Body of pancreas (tissue), 4 donors: ENCODE measurements around the gene NBL1.

ENCODE experiments used
- POLR2A ChIP-seq, 3 donors: fragments of 450-650 bp; IDR thresholded peaks; one replicate each; pipeline ENCODE4 v1.6.1; 2016; ENCODE audit warnings: antibody characterized with exemption in 3 of 3, mild to moderate bottlenecking in 2 of 3
- TF ChIP-seq, protein P1 (sequence below), 7 experiments: fragments of 450-650 bp in 4 of 7; fragments of 200-600 bp in 3 of 7; sonication (generic) in 3 of 7; IDR thresholded peaks; one replicate each; pipeline ENCODE4 v1.5.1; 2016 to 2019; ENCODE audit warnings: antibody characterized with exemption in 7 of 7

DNA sequence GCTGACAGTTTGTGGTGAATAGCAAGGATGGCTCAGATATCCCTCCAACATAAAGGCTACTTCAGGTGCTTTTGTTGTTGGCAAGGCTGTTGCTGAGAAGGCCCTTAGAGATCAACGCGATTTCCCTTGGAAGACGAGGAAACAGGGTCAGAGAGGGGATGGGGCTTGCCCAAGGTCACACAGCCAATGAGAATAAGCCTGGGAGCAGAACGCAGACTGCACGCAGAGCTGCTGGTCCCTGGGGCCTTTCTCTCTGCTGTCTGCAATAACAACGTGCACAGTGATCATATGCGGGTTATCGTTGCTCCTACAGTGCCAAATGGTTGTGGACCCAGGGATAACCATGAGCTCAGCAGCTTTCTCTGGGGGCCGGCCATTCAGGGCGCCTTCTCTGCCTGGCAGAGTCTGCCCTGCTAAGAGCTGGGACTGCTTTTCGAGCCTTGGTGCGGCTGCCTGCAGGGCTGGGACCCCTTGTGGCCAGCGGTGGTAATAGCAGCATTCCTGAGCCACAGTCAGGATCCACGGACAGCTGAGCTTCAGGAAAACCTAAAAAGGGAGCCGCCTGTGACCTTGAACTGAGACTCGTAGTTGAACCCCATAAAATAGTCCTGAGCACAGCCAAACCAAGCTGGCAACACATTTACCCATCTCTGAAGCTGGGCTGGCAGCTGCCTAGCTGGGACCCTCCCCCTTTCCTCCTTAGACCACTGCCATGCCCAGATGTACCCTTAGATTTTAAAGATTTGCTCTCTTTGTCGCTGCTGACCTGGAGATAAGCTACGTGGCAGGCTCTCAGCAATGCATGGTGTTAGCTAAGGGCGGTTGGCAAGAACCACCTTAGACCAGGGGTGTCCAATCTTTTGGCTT is 60.4 kb downstream of the NBL1 start:
- TF ChIP-seq, protein P1, sequence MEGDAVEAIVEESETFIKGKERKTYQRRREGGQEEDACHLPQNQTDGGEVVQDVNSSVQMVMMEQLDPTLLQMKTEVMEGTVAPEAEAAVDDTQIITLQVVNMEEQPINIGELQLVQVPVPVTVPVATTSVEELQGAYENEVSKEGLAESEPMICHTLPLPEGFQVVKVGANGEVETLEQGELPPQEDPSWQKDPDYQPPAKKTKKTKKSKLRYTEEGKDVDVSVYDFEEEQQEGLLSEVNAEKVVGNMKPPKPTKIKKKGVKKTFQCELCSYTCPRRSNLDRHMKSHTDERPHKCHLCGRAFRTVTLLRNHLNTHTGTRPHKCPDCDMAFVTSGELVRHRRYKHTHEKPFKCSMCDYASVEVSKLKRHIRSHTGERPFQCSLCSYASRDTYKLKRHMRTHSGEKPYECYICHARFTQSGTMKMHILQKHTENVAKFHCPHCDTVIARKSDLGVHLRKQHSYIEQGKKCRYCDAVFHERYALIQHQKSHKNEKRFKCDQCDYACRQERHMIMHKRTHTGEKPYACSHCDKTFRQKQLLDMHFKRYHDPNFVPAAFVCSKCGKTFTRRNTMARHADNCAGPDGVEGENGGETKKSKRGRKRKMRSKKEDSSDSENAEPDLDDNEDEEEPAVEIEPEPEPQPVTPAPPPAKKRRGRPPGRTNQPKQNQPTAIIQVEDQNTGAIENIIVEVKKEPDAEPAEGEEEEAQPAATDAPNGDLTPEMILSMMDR (IDR thresholded peaks at IDR 0.05), result peak; percentile 69 to 94 (median 77)
- TF ChIP-seq POLR2A (IDR thresholded peaks at IDR 0.05), result no peak
